Endodermal cell (in vitro differentiated cells): ENCODE results near the gene ETNK1. TPM values are rescaled to one million over a fixed set of nuclear protein-coding genes. Genes with fewer than 3 reads are reported as not detected.

Experiments used
- DNase-seq: peaks from one replicate; pipeline ENCODE4 v3.0.0-alpha.2; 2017
- H3K27ac ChIP-seq: 2 replicates; pipeline ENCODE4 v1.5.1; 2013; ENCODE audit warnings: mild to moderate bottlenecking, low read depth, low read length, moderate library complexity
- H3K27me3 ChIP-seq: 2 replicates; pipeline ENCODE4 v1.6.1; 2013; ENCODE audit warnings: mild to moderate bottlenecking, low read length, moderate library complexity; ENCODE audit not compliant: insufficient read depth, control insufficient read depth, poor library complexity, severe bottlenecking
- H3K36me3 ChIP-seq: 2 replicates; pipeline ENCODE4 v1.7.0; 2013; ENCODE audit warnings: mild to moderate bottlenecking, low read length, moderate library complexity; ENCODE audit not compliant: control insufficient read depth, insufficient read depth
- H3K4me1 ChIP-seq: one replicate; pipeline ENCODE4 v1.7.0; 2013; ENCODE audit warnings: low read length; ENCODE audit not compliant: control insufficient read depth, insufficient read depth
- H3K4me3 ChIP-seq: 2 replicates; pipeline ENCODE4 v1.5.1; 2013; ENCODE audit warnings: mild to moderate bottlenecking, low read length, moderate library complexity
- H3K9ac ChIP-seq: 2 replicates; pipeline ENCODE4 v1.6.1; 2013; ENCODE audit warnings: mild to moderate bottlenecking, low read length, moderate library complexity; ENCODE audit not compliant: poor library complexity, severe bottlenecking; ENCODE audit errors: extremely low read depth
- H3K9me3 ChIP-seq: 2 replicates; pipeline ENCODE4 v1.6.1; 2013; ENCODE audit warnings: mild to moderate bottlenecking, low read length, moderate library complexity; ENCODE audit not compliant: control insufficient read depth
- H3K27ac Mint-ChIP-seq: 2 replicates; pipeline ENCODE4 v1.8.0; 2020; ENCODE audit warnings: mixed read lengths
- H3K27me3 Mint-ChIP-seq: 2 replicates; pipeline ENCODE4 v1.8.0; 2021; ENCODE audit warnings: mild to moderate bottlenecking, mixed read lengths; ENCODE audit not compliant: insufficient read depth
- H3K36me3 Mint-ChIP-seq: 2 replicates; pipeline ENCODE4 v1.8.0; 2020; ENCODE audit warnings: low read depth, mixed read lengths
- H3K4me1 Mint-ChIP-seq: 2 replicates; pipeline ENCODE4 v1.8.0; 2020; ENCODE audit warnings: mixed read lengths
- H3K4me3 Mint-ChIP-seq: 2 replicates; pipeline ENCODE4 v1.8.0; 2020; ENCODE audit warnings: mild to moderate bottlenecking, moderate library complexity, mixed read lengths
- H3K9me3 Mint-ChIP-seq: 2 replicates; pipeline ENCODE4 v1.8.0; 2020; ENCODE audit warnings: mild to moderate bottlenecking, mixed read lengths
- CTCF ChIP-seq: fragments of 200-600 bp; sonication (generic); conservative IDR thresholded peaks from 2 replicates; pipeline ENCODE4 v1.5.0; 2021; ENCODE audit warnings: antibody characterized with exemption, mild to moderate bottlenecking
- WGBS, 2 experiments: methylation state at CpG; one replicate each; pipeline versions ENCODE4 v1.1.5 to v1.1.7; 2013; ENCODE audit warnings: missing lambda C conversion rate in 2 of 2, mixed read lengths in 1 of 2; ENCODE audit not compliant: insufficient coverage in 1 of 2, insufficient read length in 1 of 2; 5-methylcytosine and 5-hydroxymethylcytosine counted together
- total RNA-seq, 2 donors: library from RNA; stranded (reverse); fragmentation: NEBNext Ultra II Directional in 1 of 2; extraction: Animal tissue kit (Norgen Biotek cat#: 25700) in 1 of 2; gene quantifications; 2 replicates in 1 of 2; 3 replicates in 1 of 2; pipeline ENCODE4 v1.2.1, GENCODE V29; 2021

Gene ETNK1
- total RNA-seq, 2 donors from 2014 or later = 84.9 to 187 TPM

GRCh38 chr12:22657538-22657937 lies 32.6 kb downstream of the ETNK1 start:
- H3K4me1 Mint-ChIP-seq = peaks cover 16% of the 10 kb centered on the region
- H3K27me3 Mint-ChIP-seq = no peaks in the 10 kb centered on the region
- TF ChIP-seq CTCF = no peak
- no CpG with 5 or more reads among the region's 1 CpG for WGBS, 2 experiments
- H3K27me3 ChIP-seq = no peaks in the 10 kb centered on the region
- peaks cover 38% of the 10 kb centered on the region for H3K36me3 Mint-ChIP-seq
- H3K36me3 ChIP-seq = peaks cover 41% of the 10 kb centered on the region
- H3K4me3 Mint-ChIP-seq = no peak overlapping the region
- H3K27ac Mint-ChIP-seq = no peak overlapping the region
- H3K9me3 Mint-ChIP-seq = no peaks in the 10 kb centered on the region
- H3K4me3 ChIP-seq = no peak overlapping the region
- H3K4me1 ChIP-seq = no peaks in the 10 kb centered on the region
- no peak overlapping the region for H3K9ac ChIP-seq
- no peak overlapping the region for H3K27ac ChIP-seq
- H3K9me3 ChIP-seq = no peaks in the 10 kb centered on the region
- no peak for DNase-seq

GRCh38 chr12:22658214-22658613 lies 33.2 kb downstream of the ETNK1 start:
- H3K36me3 Mint-ChIP-seq = peaks cover 32% of the 10 kb centered on the region
- H3K27me3 Mint-ChIP-seq = no peaks in the 10 kb centered on the region
- H3K4me3 Mint-ChIP-seq = no peak overlapping the region
- H3K9me3 Mint-ChIP-seq = no peaks in the 10 kb centered on the region
- H3K27ac ChIP-seq = no peak overlapping the region
- no peak overlapping the region for H3K4me3 ChIP-seq
- TF ChIP-seq CTCF = no peak
- no peaks in the 10 kb centered on the region for H3K27me3 ChIP-seq
- H3K4me1 Mint-ChIP-seq = peaks cover 11% of the 10 kb centered on the region
- H3K27ac Mint-ChIP-seq = peak overlapping the region; percentile 15
- no peak overlapping the region for H3K9ac ChIP-seq
- no peaks in the 10 kb centered on the region for H3K9me3 ChIP-seq
- H3K36me3 ChIP-seq = peaks cover 47% of the 10 kb centered on the region
- H3K4me1 ChIP-seq = no peaks in the 10 kb centered on the region
- no peak for DNase-seq
- 94 to 100% methylated on average over 2 of the region's 2 CpGs for WGBS, 2 experiments

- Histone ChIP-seq H3K9me3 (no peaks in the 10 kb centered on the region), H3K4me1 (no peaks in the 10 kb centered on the region), H3K4me3 (no peak overlapping the region), H3K9ac (no peak overlapping the region), H3K27me3 (no peaks in the 10 kb centered on the region), H3K36me3 (peaks cover 74% of the 10 kb centered on the region), H3K27ac (no peak overlapping the region)
- no peak for TF ChIP-seq CTCF
- no peak overlapping the region for H3K27ac Mint-ChIP-seq
- 83 to 89% methylated on average over 1 of the region's 1 CpG for WGBS, 2 experiments
- no peak overlapping the region for H3K4me3 Mint-ChIP-seq
- H3K4me1 Mint-ChIP-seq = peaks cover 12% of the 10 kb centered on the region
- H3K9me3 Mint-ChIP-seq = no peaks in the 10 kb centered on the region
- DNase-seq = no peak
- H3K27me3 Mint-ChIP-seq = no peaks in the 10 kb centered on the region
- peaks cover 30% of the 10 kb centered on the region for H3K36me3 Mint-ChIP-seq
Observed at GRCh38 chr12:22662356-22662755, 37.4 kb downstream of the ETNK1 start.
